NCI-H2171 treated with DMSO at 0.1 percent for 48 hours (cell line): ENCODE measurements around the gene CSNK1A1.
"Not testable (repeated sequence)": the region's sequence is repeated elsewhere in the genome, so short reads cannot be mapped to it uniquely, and the experiment has no call there.

Source experiments
- DNase-seq: peaks from one replicate; lab custom pipeline; 2025; lab: John Stamatoyannopoulos, UW

The CSNK1A1 gene

GRCh38 chr5:149456597-149457392 lies 94.4 kb downstream of the CSNK1A1 start:
- DNase-seq = no peak

- DNase-seq = no peak
These were observed 95.3 kb downstream of the CSNK1A1 start for GRCh38 chr5:149455889-149456409.

- DNase-seq = no peak
These were observed 97.4 kb downstream of the CSNK1A1 start for GRCh38 chr5:149453618-149454415.

GRCh38 chr5:149452665-149453617 lies 98.3 kb downstream of the CSNK1A1 start:
- DNase-seq = no peak

- DNase-seq = no peak
These were observed 99.1 kb downstream of the CSNK1A1 start for GRCh38 chr5:149452007-149452664.

GRCh38 chr5:149450199-149450598 lies 101.0 kb downstream of the CSNK1A1 start:
- no peak for DNase-seq

GRCh38 chr5:149448831-149449714 lies 102.2 kb downstream of the CSNK1A1 start:
- DNase-seq = no peak

- no peak for DNase-seq
These were observed 102.8 kb downstream of the CSNK1A1 start for GRCh38 chr5:149448431-149448830.

GRCh38 chr5:149447373-149448367 lies 103.6 kb downstream of the CSNK1A1 start:
- no peak for DNase-seq

- DNase-seq = not testable (repeated sequence)
These were observed 104.4 kb downstream of the CSNK1A1 start for GRCh38 chr5:149446794-149447193.

GRCh38 chr5:149445739-149446369 lies 105.4 kb downstream of the CSNK1A1 start:
- no peak for DNase-seq

- DNase-seq = no peak
These were observed 105.9 kb downstream of the CSNK1A1 start for GRCh38 chr5:149445343-149445738.

GRCh38 chr5:149444430-149444829 lies 106.8 kb downstream of the CSNK1A1 start:
- DNase-seq = not testable (repeated sequence)

GRCh38 chr5:149443210-149443609 lies 108.0 kb downstream of the CSNK1A1 start:
- DNase-seq = no peak

GRCh38 chr5:149442563-149443182 lies 108.6 kb downstream of the CSNK1A1 start:
- DNase-seq = peak; percentile 12
